NK-92 (cell line): ENCODE results near the gene RAD18.

Experiments used
- DNase-seq: peaks from one replicate; lab custom pipeline; 2025; ENCODE audit not compliant: unreplicated experiment; lab: John Stamatoyannopoulos, UW

RAD18 gene

GRCh38 chr3:8909160-8909559 is 54.1 kb downstream of the RAD18 start:
- DNase-seq: no peak

GRCh38 chr3:8903191-8903590 is 60.1 kb downstream of the RAD18 start:
- no peak for DNase-seq

- no peak for DNase-seq
Measured at GRCh38 chr3:8900869-8901268, 62.4 kb downstream of the RAD18 start.

DNA sequence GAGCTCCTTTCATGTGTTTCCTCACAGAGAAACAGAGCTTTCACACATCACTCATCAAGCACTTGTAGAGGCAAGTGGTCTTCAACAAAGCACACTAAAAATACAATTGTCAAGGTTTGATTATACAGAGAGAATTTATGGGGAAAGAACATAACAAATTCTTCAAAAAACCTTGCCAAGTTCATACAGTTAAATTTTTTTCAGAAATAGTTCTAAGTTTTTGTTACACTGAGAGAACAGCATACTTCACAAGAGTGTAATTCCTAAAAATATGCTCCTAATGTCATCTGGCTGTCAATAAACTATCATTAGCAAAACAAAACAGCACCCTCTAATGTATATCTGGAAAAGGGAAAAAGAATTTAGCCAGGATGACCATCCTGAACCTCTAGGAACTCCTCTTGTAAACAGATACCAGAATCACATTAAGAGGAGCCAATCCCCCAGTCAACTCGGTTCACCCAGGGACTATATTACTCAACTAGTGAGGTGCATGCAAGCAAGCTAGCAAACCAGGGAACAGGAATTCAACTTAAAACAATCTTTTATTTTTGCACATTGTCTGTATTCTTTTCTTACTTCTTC is 63.3 kb downstream of the RAD18 start:
- DNase-seq: no peak

DNA sequence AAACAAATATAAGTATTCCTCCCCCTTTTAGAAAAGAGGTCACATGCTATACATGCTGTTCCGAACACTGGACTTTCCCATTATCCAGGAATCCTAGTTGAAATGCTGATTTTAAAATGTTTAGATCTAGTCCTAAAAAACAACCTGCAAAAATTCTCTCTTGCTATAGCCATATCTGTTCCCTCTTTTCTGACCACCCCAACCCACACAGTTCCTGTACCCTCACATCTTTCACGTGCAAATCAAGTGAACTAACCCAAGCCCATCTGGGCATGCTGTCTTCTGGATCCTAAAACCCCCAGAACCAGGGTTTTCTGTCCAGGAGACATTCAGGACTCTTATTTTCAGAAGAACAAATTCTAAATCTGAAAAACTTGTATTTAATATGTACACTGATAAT is 67.4 kb downstream of the RAD18 start:
- no peak for DNase-seq

GRCh38 chr3:8893001-8893400 is 70.3 kb downstream of the RAD18 start:
- DNase-seq: no peak

DNA sequence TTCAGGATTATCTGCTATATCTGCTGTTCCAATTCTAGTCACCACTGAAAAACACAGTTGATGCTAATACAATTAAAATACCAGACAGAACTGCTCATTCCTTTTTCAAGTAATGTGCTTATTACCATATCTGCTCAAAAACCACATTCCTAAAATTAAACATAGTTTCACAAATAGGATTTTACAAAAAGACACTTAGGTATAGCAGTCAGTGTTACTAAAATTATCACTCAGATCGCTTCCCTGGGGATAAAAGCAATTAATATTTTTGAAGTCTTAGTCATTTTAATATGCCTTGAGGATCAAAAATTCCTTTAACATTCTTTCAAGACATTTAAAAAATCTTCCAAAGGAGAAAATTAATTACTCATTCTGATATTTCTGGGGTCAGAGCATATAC is 71.5 kb downstream of the RAD18 start:
- DNase-seq: no peak

DNA sequence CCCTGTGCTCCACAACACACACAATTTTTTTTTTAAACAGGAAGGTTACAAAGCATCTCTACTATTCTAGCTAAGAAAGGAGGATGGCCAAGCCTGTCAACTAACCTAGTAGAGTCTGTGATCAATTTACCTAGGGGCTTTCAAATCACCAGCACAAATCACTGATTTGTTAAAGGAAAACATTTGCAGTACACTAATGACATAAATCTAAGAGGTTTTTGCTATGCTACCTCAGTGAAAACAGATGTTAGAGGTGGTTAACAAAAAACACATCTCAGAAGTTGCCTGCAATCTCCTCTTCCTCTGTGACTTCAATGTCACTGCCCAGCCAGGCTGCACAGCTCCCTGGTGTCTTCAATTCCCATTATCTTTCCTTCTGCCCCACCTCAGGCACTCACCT is 72.0 kb downstream of the RAD18 start:
- DNase-seq: no peak

GRCh38 chr3:8888301-8888915 is 74.9 kb downstream of the RAD18 start:
- DNase-seq: no peak

DNA sequence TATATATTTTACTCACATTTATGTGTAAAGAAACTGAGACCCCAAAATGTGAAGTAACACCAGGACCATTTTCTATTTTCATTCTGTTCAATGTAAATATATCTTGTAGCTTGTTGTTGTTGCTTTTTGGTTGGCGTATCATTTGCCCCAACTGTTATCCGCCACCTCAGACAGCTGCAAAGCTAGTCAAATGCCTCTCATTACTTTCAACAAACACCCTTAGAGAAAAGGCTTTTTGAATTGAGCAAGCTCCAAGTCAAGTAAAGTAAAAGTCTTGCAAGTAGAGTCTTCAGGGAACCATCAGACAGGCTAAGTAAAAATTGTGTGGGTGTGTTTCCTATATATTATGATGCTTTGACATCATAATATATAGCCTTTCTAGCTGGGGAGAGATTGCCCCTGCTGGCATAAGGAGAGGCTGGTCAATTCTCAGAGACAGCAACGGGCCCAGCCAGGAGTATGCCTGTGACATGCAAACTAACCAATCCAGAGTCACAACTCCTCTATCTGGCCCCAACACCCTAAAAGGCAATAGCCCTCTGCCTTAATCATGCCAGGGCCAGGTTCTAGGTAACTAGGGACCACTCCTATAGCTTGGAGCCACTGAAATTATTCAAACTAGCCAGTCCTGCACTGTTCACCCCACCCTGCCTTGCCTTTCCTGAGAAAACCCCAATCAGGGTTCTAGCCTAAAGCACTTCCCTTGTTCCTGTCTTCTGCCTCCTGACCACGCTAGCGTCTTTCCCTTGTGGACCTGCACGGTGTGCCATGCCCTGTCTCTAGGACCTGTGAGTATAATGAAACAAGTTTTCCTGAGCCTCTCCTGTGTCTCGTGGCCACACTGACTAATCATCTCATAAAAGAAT is 75.6 kb downstream of the RAD18 start:
- no peak for DNase-seq

DNA sequence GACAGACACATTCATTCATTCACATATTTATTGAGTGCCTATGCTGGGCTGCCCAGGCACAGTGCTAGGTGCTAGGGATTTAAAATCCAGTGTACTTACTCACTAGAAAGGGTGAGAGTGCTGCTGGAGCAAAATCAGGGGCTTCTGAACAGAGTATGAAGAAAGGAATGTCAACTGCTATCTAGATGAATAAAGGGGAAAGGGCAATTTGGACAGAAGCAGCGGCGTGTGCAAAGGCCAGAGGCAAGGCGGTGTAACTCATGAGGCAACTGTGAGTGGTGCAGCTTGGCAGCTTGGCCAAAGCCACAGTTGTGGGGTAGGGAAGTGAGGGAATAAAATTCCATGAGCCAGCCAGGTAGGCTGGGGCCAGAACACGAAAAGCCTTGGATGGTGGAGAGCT is 76.7 kb downstream of the RAD18 start:
- no peak for DNase-seq

GRCh38 chr3:8885536-8886316 is 77.5 kb downstream of the RAD18 start:
- no peak for DNase-seq

DNA sequence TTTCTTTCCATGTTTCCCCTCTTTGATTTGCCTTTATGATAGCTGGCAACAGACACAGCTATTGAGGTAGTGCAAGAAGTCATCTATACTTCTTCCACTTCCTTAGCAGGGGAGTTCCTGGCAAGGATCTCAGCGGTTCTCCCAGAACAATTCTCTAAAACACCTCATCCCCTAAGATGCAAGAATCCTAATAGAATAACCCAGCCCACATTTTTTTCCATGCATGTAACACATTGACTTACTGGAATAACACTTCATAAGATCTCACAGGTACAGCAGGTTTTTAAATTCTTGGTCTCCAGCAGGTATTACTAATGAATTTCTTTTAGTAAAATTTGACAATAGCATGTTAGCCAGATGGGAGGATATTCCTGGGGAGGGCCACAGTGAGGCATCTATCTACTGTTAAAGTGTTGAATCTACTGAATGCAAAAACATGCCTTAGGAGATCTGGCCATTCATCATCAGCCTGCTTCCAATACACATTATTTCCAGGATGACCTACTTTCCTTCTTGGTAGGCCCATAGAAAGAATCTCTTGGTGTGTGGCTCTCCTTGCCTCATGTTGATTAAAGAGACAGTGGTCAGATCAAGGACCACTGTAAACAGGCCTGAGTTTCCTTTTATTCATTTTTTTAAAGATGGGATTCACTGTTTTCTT is 78.5 kb downstream of the RAD18 start:
- no peak for DNase-seq

DNA sequence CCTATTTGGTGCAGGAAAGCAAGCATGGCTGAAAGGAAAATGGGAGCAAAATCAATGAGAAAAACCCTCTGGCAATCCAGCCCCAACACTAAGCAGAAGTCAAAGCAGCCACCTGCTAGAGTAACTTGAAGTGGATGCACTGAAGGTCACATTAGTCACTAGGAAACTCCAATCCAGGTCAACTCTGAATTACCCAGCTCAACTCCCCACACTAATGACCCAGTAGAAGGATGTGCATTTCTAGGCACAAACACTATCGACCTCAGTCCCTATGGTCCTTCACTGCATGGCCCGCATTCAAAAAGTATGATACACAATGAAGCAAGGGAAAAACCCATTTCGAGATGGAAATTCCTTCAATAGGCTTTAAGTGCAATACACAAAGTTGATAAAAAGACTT is 80.6 kb downstream of the RAD18 start:
- DNase-seq: no peak

- no peak for DNase-seq
Measured at GRCh38 chr3:8882171-8882593, 81.1 kb downstream of the RAD18 start.

DNA sequence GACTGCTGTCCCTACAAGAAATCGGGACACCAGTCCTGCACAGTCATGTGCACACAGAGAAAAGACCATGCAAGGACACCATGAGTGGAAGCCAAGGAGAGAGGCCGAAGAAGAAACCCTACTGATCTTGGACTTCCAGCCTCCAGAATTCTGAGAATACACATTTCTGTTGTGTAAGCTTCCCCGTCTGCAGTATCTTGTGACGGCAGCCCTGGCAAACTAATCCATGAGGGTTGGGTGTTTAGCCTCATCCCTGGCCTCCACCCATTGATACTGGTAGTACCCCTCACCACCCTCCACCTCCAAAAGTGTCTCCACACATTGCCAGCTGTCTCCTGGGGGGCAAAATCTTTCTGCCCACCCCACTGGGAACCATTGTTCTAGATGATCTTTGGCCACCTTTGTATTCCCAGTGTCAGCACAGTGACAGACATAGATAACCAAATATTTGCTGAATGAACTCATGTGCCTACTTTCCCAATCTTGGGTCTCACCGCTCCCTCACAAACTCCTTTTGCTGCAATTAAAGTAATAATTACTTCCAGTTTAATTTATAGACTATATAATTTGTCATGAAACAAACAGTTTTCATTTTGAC is 83.8 kb downstream of the RAD18 start:
- DNase-seq: no peak

DNA sequence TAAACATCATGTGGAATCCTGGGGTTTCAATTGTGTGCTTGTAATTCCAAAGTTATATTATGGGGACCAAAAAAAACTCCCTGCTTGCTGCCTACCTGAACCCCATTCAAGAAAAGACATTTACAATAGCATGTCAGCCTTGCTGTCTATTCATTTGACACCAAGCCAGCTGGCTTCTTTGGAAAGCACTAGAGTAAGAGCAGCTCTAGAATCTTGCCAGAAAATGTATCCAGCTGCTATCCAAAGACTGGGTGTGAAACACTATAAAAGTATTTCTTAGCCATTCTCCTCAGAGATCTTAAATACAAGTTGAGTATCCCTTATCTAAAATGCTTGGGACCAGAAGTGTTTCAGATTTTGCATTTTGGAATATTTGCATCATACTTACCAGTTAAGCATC is 87.4 kb downstream of the RAD18 start:
- no peak for DNase-seq

- DNase-seq: no peak
Measured at GRCh38 chr3:8873740-8874139, 89.5 kb downstream of the RAD18 start.

DNA sequence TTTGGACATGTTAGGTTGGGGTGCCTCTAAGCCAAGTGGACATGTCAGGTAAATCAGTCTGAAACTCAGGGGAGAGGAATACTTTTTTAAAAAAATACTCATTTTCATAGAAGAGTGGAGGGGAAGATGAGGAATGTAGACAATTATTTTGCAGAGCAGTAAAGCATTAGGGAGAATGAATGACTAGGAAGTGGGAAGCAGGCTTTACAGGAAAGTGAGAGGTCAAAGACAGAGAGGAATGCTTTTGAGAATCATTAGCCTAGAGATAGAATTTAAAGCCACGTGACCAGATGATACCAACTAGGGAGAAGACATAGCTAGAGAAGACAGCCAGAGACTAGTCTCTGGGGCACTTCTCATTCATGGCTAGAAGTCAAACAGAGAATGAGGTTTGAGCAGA is 91.0 kb downstream of the RAD18 start:
- DNase-seq: no peak

GRCh38 chr3:8871306-8871705 is 92.0 kb downstream of the RAD18 start:
- DNase-seq: no peak

GRCh38 chr3:8870134-8870533 is 93.1 kb downstream of the RAD18 start:
- no peak for DNase-seq
